Activated CD4-positive, alpha-beta T cell treated with anti-CD3 and anti-CD28 coated beads, Interleukin-2, amount 10 ng/mL, durations not matched to agents 24 days and 14 days (primary cell): ENCODE measurements around the gene DPYD. TPM values are rescaled to one million over a fixed set of nuclear protein-coding genes. Genes with fewer than 3 reads are reported as not detected.

ENCODE experiments used
- DNase-seq: peaks from one replicate; pipeline ENCODE4 v3.0.0; 2022
- H3K27ac Mint-ChIP-seq: one replicate; pipeline ENCODE4 v1.8.0; 2022; ENCODE audit warnings: mild to moderate bottlenecking, mixed read lengths
- H3K27me3 Mint-ChIP-seq: one replicate; pipeline ENCODE4 v1.8.0; 2022; ENCODE audit warnings: mixed read lengths
- H3K36me3 Mint-ChIP-seq: one replicate; pipeline ENCODE4 v1.8.0; 2022; ENCODE audit warnings: low read depth, mild to moderate bottlenecking, mixed read lengths
- H3K4me1 Mint-ChIP-seq: one replicate; pipeline ENCODE4 v1.8.0; 2021; ENCODE audit warnings: mixed read lengths
- H3K4me3 Mint-ChIP-seq: one replicate; pipeline ENCODE4 v1.8.0; 2022; ENCODE audit warnings: mild to moderate bottlenecking, moderate library complexity, mixed read lengths
- H3K9me3 Mint-ChIP-seq: one replicate; pipeline ENCODE4 v1.8.0; 2021; ENCODE audit warnings: mixed read lengths
- intact Hi-C: fragments of 100-400 bp; cut with micrococcal nuclease; formaldehyde crosslinking; loops from one replicate; pipeline ENCODE4 v1.15.1; 2023
- total RNA-seq: library from RNA; stranded (reverse); gene quantifications from 2 replicates; pipeline ENCODE4 v1.2.3, GENCODE V29; 2022

The DPYD gene
- total RNA-seq, 1 donor from 2014 or later, result 13.4 TPM

- Mint-ChIP-seq H3K4me1 (no peaks in the 10 kb centered on the region), H3K36me3 (no peaks in the 10 kb centered on the region), H3K4me3 (no peak overlapping the region), H3K27me3 (no peaks in the 10 kb centered on the region), H3K27ac (no peak overlapping the region), H3K9me3 (peaks cover 4% of the 10 kb centered on the region)
- DNase-seq, result no peak
- intact Hi-C loops, result no loop called here
Observed at GRCh38 chr1:97069312-97069711, 851.5 kb downstream of the DPYD start.

DNA sequence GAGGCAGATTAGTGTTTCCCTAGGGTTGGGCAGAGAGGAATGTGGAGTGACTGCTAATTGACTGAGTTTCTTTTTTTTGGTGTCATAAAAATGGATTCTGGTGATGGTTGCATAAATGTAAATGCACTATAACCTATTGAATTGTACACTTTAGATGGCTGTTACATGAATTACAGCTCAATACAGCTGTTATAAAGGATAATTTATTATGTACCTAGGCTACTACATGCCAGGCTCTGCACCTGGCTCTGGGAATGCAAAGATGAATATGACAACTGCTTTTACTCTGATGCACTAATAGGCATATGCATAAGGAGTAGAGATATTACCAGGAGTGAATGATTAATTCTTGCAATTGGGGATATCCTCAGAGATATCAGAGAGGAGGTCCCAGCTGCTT lies 854.0 kb downstream of the DPYD start:
- no peak overlapping the region for H3K4me3 Mint-ChIP-seq
- no peaks in the 10 kb centered on the region for H3K27me3 Mint-ChIP-seq
- no peaks in the 10 kb centered on the region for H3K36me3 Mint-ChIP-seq
- no peak overlapping the region for H3K27ac Mint-ChIP-seq
- H3K4me1 Mint-ChIP-seq, result no peaks in the 10 kb centered on the region
- no peak for DNase-seq
- peaks cover 4% of the 10 kb centered on the region for H3K9me3 Mint-ChIP-seq
- intact Hi-C loops, result no loop called here

DNA sequence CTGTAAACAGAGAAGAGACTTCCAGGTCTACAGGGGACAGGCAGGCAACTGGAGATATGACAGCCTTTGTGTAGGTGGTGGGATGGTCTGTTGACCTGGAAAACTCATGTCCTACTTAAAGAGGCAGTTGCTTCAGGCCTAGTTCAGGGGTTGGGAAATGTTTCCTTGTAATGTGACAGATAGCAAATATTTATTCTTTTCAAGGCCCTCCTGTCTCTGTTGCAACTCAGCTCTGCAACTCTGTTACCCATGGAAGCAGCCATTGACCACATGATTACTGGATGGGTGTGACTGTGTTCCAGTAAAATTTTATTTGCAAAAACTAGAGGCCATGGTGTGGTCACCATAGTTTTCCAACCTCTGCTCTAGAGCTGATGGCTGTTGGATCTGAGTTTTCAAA lies 857.3 kb downstream of the DPYD start:
- Mint-ChIP-seq H3K4me3 (no peak overlapping the region), H3K36me3 (no peaks in the 10 kb centered on the region), H3K4me1 (no peaks in the 10 kb centered on the region), H3K27me3 (no peaks in the 10 kb centered on the region), H3K27ac (no peak overlapping the region), H3K9me3 (peaks cover 4% of the 10 kb centered on the region)
- intact Hi-C loops, result no loop called here
- DNase-seq, result no peak

GRCh38 chr1:97061604-97062003 lies 859.2 kb downstream of the DPYD start:
- no peak overlapping the region for H3K27ac Mint-ChIP-seq
- no peaks in the 10 kb centered on the region for H3K4me1 Mint-ChIP-seq
- no peaks in the 10 kb centered on the region for H3K27me3 Mint-ChIP-seq
- peaks cover 4% of the 10 kb centered on the region for H3K9me3 Mint-ChIP-seq
- H3K36me3 Mint-ChIP-seq, result no peaks in the 10 kb centered on the region
- H3K4me3 Mint-ChIP-seq, result no peak overlapping the region
- intact Hi-C loops, result no loop called here
- DNase-seq, result no peak

- no peaks in the 10 kb centered on the region for H3K4me1 Mint-ChIP-seq
- peaks cover 12% of the 10 kb centered on the region for H3K9me3 Mint-ChIP-seq
- no peak overlapping the region for H3K4me3 Mint-ChIP-seq
- DNase-seq, result no peak
- H3K27me3 Mint-ChIP-seq, result no peaks in the 10 kb centered on the region
- intact Hi-C loops, result no loop called here
- H3K36me3 Mint-ChIP-seq, result no peaks in the 10 kb centered on the region
- H3K27ac Mint-ChIP-seq, result no peak overlapping the region
Observed at GRCh38 chr1:97056386-97056785, 864.4 kb downstream of the DPYD start.

GRCh38 chr1:97053268-97053667 lies 867.6 kb downstream of the DPYD start:
- no peaks in the 10 kb centered on the region for H3K27me3 Mint-ChIP-seq
- peaks cover 12% of the 10 kb centered on the region for H3K9me3 Mint-ChIP-seq
- H3K4me1 Mint-ChIP-seq, result no peaks in the 10 kb centered on the region
- H3K27ac Mint-ChIP-seq, result no peak overlapping the region
- DNase-seq, result no peak
- intact Hi-C loops, result no loop called here
- no peaks in the 10 kb centered on the region for H3K36me3 Mint-ChIP-seq
- no peak overlapping the region for H3K4me3 Mint-ChIP-seq

GRCh38 chr1:97051823-97052222 lies 869.0 kb downstream of the DPYD start:
- Mint-ChIP-seq H3K27ac (no peak overlapping the region), H3K4me1 (no peaks in the 10 kb centered on the region), H3K36me3 (no peaks in the 10 kb centered on the region), H3K27me3 (no peaks in the 10 kb centered on the region), H3K9me3 (peaks cover 12% of the 10 kb centered on the region), H3K4me3 (no peak overlapping the region)
- intact Hi-C loops, result no loop called here
- no peak for DNase-seq

DNA sequence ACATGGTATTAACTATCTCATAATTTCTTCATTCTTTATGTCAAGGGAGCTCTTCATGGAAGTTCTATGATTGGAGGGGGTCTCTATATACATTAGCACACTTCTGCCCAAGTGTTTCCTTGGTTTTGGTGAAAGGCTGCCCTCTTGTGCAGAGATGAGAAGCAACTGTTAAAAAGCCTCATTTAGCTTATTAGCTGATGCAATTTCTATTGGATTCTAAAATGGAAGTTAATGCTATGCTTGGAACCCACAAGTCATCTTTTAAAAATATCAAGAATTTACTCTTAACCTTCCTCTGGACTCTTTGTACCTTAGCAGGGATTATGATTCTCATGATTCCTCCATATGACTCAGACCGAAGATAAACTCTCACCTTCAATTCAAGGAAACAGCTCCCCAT lies 870.3 kb downstream of the DPYD start:
- Mint-ChIP-seq H3K4me3 (no peak overlapping the region), H3K36me3 (no peaks in the 10 kb centered on the region)
- DNase-seq, result no peak

GRCh38 chr1:97047421-97047793 lies 873.4 kb downstream of the DPYD start:
- DNase-seq, result no peak
- intact Hi-C loops, result no loop called here
- no peak overlapping the region for H3K27ac Mint-ChIP-seq

More for the DNA sequence above, 870.3 kb downstream of the DPYD start:
- peaks cover 5% of the 10 kb centered on the region for H3K9me3 Mint-ChIP-seq
- no peak overlapping the region for H3K27ac Mint-ChIP-seq
- no peaks in the 10 kb centered on the region for H3K27me3 Mint-ChIP-seq
- no peaks in the 10 kb centered on the region for H3K4me1 Mint-ChIP-seq
- intact Hi-C loops, result no loop called here

DNA sequence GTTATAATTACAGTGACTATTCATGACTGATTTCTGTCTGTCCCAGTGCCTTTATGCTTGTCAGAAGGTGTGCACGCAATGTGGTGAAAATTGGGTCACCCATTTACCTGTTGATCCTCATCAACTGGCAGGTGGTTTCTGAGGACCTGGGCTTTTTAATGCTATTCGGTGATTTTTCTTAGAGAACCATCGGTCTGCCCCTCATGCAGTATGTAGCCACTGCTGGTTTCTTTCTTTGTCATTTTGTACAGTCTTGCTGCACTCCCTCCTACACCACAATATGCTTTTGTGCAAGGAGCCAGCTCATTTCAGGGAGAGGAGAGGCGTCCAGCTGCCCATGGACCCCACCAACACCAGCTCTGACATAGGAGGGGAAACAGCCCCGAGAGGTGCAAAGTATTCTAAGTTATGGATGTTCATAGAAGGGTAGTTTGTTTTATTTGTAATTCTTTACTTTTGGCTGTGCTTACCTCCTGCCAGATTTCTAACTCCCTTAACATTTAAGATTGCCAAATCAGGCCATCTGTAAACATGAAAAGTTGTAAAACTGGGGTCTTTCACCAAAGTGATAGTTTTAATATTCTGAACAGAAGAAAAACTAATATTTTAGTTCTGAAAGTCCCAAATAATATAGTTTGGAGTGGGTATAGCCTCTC lies 873.9 kb downstream of the DPYD start:
- H3K27ac Mint-ChIP-seq, result no peak overlapping the region
- no peaks in the 10 kb centered on the region for H3K4me1 Mint-ChIP-seq
- H3K27me3 Mint-ChIP-seq, result no peaks in the 10 kb centered on the region
- no peaks in the 10 kb centered on the region for H3K9me3 Mint-ChIP-seq
- H3K4me3 Mint-ChIP-seq, result no peak overlapping the region
- no peak for DNase-seq
- intact Hi-C loops, result no loop called here
- H3K36me3 Mint-ChIP-seq, result no peaks in the 10 kb centered on the region

More at GRCh38 chr1:97047421-97047793, 873.4 kb downstream of the DPYD start:
- no peak overlapping the region for H3K4me3 Mint-ChIP-seq
- no peaks in the 10 kb centered on the region for H3K27me3 Mint-ChIP-seq
- no peaks in the 10 kb centered on the region for H3K9me3 Mint-ChIP-seq
- no peaks in the 10 kb centered on the region for H3K4me1 Mint-ChIP-seq
- no peaks in the 10 kb centered on the region for H3K36me3 Mint-ChIP-seq

GRCh38 chr1:97044159-97044760 lies 876.6 kb downstream of the DPYD start:
- intact Hi-C loops, result no loop called here

DNA sequence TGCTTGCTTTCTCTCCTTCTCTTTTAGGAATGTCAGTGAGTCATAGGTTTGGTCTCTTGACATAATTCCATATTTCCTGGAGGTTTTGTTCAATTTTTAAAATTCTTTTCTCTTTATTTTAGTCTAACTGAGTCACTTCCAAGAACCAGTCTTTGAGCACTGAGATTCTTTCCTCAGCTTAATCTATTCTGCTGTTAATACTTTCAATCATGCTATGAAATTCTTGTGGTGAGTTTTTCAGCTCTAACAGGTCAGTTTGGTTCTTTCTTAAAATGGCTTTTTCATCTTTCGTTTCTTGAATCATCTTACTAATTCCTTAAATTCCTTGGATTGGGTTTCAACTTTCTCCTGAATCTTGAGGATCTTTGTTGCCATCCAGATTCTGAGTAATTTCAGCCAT lies 878.3 kb downstream of the DPYD start:
- intact Hi-C loops, result no loop called here
- Mint-ChIP-seq H3K4me3 (no peak overlapping the region), H3K9me3 (no peaks in the 10 kb centered on the region), H3K36me3 (no peaks in the 10 kb centered on the region), H3K4me1 (no peaks in the 10 kb centered on the region), H3K27ac (no peak overlapping the region), H3K27me3 (no peaks in the 10 kb centered on the region)
- DNase-seq, result no peak

More at GRCh38 chr1:97044159-97044760, 876.6 kb downstream of the DPYD start:
- no peaks in the 10 kb centered on the region for H3K27me3 Mint-ChIP-seq
- no peak overlapping the region for H3K27ac Mint-ChIP-seq
- no peak for DNase-seq
- H3K36me3 Mint-ChIP-seq, result no peaks in the 10 kb centered on the region
- H3K4me3 Mint-ChIP-seq, result no peak overlapping the region
- H3K9me3 Mint-ChIP-seq, result no peaks in the 10 kb centered on the region
- H3K4me1 Mint-ChIP-seq, result no peaks in the 10 kb centered on the region

GRCh38 chr1:97041026-97041425 lies 879.8 kb downstream of the DPYD start:
- no peak for DNase-seq
- H3K27ac Mint-ChIP-seq, result no peak overlapping the region
- no peak overlapping the region for H3K4me3 Mint-ChIP-seq
- intact Hi-C loops, result no loop called here
- H3K27me3 Mint-ChIP-seq, result no peaks in the 10 kb centered on the region
- no peaks in the 10 kb centered on the region for H3K4me1 Mint-ChIP-seq
- H3K36me3 Mint-ChIP-seq, result no peaks in the 10 kb centered on the region
- no peaks in the 10 kb centered on the region for H3K9me3 Mint-ChIP-seq

- Mint-ChIP-seq H3K36me3 (no peaks in the 10 kb centered on the region), H3K4me3 (no peak overlapping the region), H3K27ac (no peak overlapping the region), H3K27me3 (no peaks in the 10 kb centered on the region), H3K9me3 (no peaks in the 10 kb centered on the region), H3K4me1 (no peaks in the 10 kb centered on the region)
- DNase-seq, result no peak
- intact Hi-C loops, result no loop called here
Observed at GRCh38 chr1:97038410-97038809, 882.4 kb downstream of the DPYD start.

DNA sequence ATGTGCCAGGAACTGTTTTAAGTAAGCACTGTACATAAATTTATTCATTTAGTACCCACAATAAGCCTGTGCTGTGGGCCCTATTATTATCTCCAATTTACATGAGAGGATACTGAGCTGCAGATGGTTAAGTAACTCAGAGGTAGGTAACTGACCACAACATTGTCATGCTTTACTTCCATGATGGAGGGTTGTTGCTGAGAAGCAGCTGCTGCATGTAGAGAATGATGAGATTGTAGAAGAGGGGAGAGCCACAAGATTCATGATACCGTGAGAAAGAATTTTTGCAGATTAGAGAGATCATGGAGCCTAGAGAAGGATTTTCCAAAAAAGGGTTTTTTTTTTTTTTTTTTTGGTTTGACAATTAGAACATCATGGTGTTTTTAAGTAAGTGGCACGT lies 886.2 kb downstream of the DPYD start:
- no peaks in the 10 kb centered on the region for H3K9me3 Mint-ChIP-seq
- DNase-seq, result no peak
- no peak overlapping the region for H3K27ac Mint-ChIP-seq
- intact Hi-C loops, result no loop called here
- H3K27me3 Mint-ChIP-seq, result no peaks in the 10 kb centered on the region
- H3K4me1 Mint-ChIP-seq, result no peaks in the 10 kb centered on the region
- no peak overlapping the region for H3K4me3 Mint-ChIP-seq
- no peaks in the 10 kb centered on the region for H3K36me3 Mint-ChIP-seq
